Activated CD8-positive, alpha-beta T cell treated with anti-CD3 and anti-CD28 coated beads, Interleukin-2, amount 10 ng/mL, durations not matched to agents 7 days and 5 days (primary cell): Measurements from ENCODE around the gene CES3. TPM values are rescaled to one million over a fixed set of nuclear protein-coding genes. Genes with fewer than 3 reads are reported as not detected.
"Not testable (repeated sequence)": the region's sequence is repeated elsewhere in the genome, so short reads cannot be mapped to it uniquely, and the experiment has no call there.

Experiments
- ATAC-seq: fragments of 150-1000 bp; cut with Tn5 transposase; one replicate; pipeline ENCODE4 v1.10.0; 2021; ENCODE audit warnings: moderate library complexity
- CTCF ChIA-PET: fragments of 350-600 bp; sonication (Branson Sonifier 250); formaldehyde crosslinking; loops from one replicate; lab custom pipeline; 2021; ENCODE audit warnings: antibody characterized with exemption; lab: Charles Lee
- POLR2A ChIA-PET: fragments of 350-600 bp; sonication (Branson Sonifier 250); formaldehyde crosslinking; loops from one replicate; lab custom pipeline; 2021; ENCODE audit warnings: antibody characterized with exemption; lab: Charles Lee
- DNase-seq: peaks from one replicate; pipeline ENCODE4 v3.0.0-alpha.2; 2020
- H3K27ac Mint-ChIP-seq: one replicate; pipeline ENCODE4 v1.8.0; 2021; ENCODE audit warnings: mild to moderate bottlenecking, mixed read lengths
- H3K27me3 Mint-ChIP-seq: one replicate; pipeline ENCODE4 v1.8.0; 2021; ENCODE audit warnings: low read depth, mixed read lengths
- H3K36me3 Mint-ChIP-seq: one replicate; pipeline ENCODE4 v1.8.0; 2021; ENCODE audit warnings: low read depth, mixed read lengths
- H3K4me1 Mint-ChIP-seq: one replicate; pipeline ENCODE4 v1.8.0; 2021; ENCODE audit warnings: low read depth, mixed read lengths
- H3K4me3 Mint-ChIP-seq: one replicate; pipeline ENCODE4 v1.8.0; 2021; ENCODE audit warnings: mild to moderate bottlenecking, mixed read lengths
- H3K9me3 Mint-ChIP-seq: one replicate; pipeline ENCODE4 v1.8.0; 2022; ENCODE audit warnings: mixed read lengths; ENCODE audit not compliant: insufficient read depth
- total RNA-seq, 2 experiments: library from RNA; stranded (reverse); gene quantifications; one replicate each; pipeline ENCODE4 v1.2.3, GENCODE V29; 2021

The CES3 gene
- total RNA-seq, 2 experiments from 2014 or later = 2.4 to 4.3 TPM

- H3K27ac Mint-ChIP-seq = peak within 1 kb of the TSS; percentile 60
- H3K36me3 Mint-ChIP-seq = peaks cover 13% of the 10 kb centered on the region
- CTCF ChIA-PET = interaction anchor here (1.2 kb wide), 1 partner anchor 167 kb away, joined by 4 read pairs; no protein-coding TSS in a partner anchor
- H3K4me1 Mint-ChIP-seq = peaks cover 55% of the 10 kb centered on the region
- POLR2A ChIA-PET = interaction anchor here (1.0 to 1.8 kb wide), 2 partner anchors 26 to 40 kb away, joined by 3 to 4 read pairs; partner anchors contain the start of gene CBFB
- H3K4me3 Mint-ChIP-seq = no peak within 1 kb of the TSS
- no peaks in the 10 kb centered on the region for H3K9me3 Mint-ChIP-seq
- no peak for ATAC-seq
- no peaks in the 10 kb centered on the region for H3K27me3 Mint-ChIP-seq
- no peak for DNase-seq
Measured at GRCh38 chr16:66988197-66988788, 27.2 kb downstream of the CES3 start, which contains the start of gene CES4A. Gene CES4A (plus strand): TSS chr16:66988589. CDS start chr16:66988773, 184 bp downstream.

- Mint-ChIP-seq H3K27ac (no peak overlapping the region), H3K36me3 (peaks cover 8% of the 10 kb centered on the region), H3K9me3 (no peaks in the 10 kb centered on the region), H3K27me3 (no peaks in the 10 kb centered on the region), H3K4me3 (no peak overlapping the region), H3K4me1 (peaks cover 25% of the 10 kb centered on the region)
- CTCF ChIA-PET = interaction anchor here (1.0 to 3.5 kb wide), 6 partner anchors 16 to 164 kb away, joined by 4 to 16 read pairs (median 7); partner anchors contain the start of genes CES3 and NAE1
- DNase-seq = no peak
- no peak for ATAC-seq
- POLR2A ChIA-PET = interaction anchor here (0.8 to 2.0 kb wide), 2 partner anchors 22 to 37 kb away, joined by 5 to 7 read pairs; no protein-coding TSS in a partner anchor
Measured at GRCh38 chr16:66991545-66992077, 30.5 kb downstream of the CES3 start.

- H3K9me3 Mint-ChIP-seq, H3K4me3 Mint-ChIP-seq, H3K27ac Mint-ChIP-seq, DNase-seq, ATAC-seq, H3K27me3 Mint-ChIP-seq, H3K36me3 Mint-ChIP-seq, POLR2A ChIA-PET: not testable (repeated sequence)
- H3K4me1 Mint-ChIP-seq = peaks cover 13% of the 10 kb centered on the region
- CTCF ChIA-PET = interaction anchor here (1.0 to 3.4 kb wide), 3 partner anchors 10 to 32 kb away, joined by 3 to 13 read pairs (median 7); partner anchors contain the start of gene CES3
Measured at GRCh38 chr16:66993558-66993957, 32.5 kb downstream of the CES3 start.

- H3K27me3 Mint-ChIP-seq = no peaks in the 10 kb centered on the region
- ChIA-PET CTCF (interaction anchor here (1.0 kb wide), 1 partner anchor 22 kb away, joined by 3 read pairs; no protein-coding TSS in a partner anchor), POLR2A (no interaction called here)
Measured at GRCh38 chr16:66996324-66996982, 35.4 kb downstream of the CES3 start.

GRCh38 chr16:66996983-66997358, 35.9 kb downstream of the CES3 start:
- H3K4me3 Mint-ChIP-seq = no peak overlapping the region
- no peak overlapping the region for H3K27ac Mint-ChIP-seq

More at GRCh38 chr16:66996324-66996982, 35.4 kb downstream of the CES3 start:
- H3K9me3 Mint-ChIP-seq = no peaks in the 10 kb centered on the region
- no peak overlapping the region for H3K4me3 Mint-ChIP-seq
- no peak overlapping the region for H3K27ac Mint-ChIP-seq
- H3K4me1 Mint-ChIP-seq = peaks cover 28% of the 10 kb centered on the region
- DNase-seq (no peak), ATAC-seq (no peak)
- H3K36me3 Mint-ChIP-seq = no peaks in the 10 kb centered on the region

GRCh38 chr16:67000384-67001351, 39.6 kb downstream of the CES3 start:
- ATAC-seq = peak; percentile 70
- Mint-ChIP-seq H3K27me3 (no peaks in the 10 kb centered on the region), H3K36me3 (peaks cover 15% of the 10 kb centered on the region), H3K27ac (peak overlapping the region; percentile 74), H3K4me3 (peak overlapping the region; percentile 71), H3K9me3 (no peaks in the 10 kb centered on the region), H3K4me1 (peaks cover 37% of the 10 kb centered on the region)
- ChIA-PET POLR2A (interaction anchor here (0.5 to 4.1 kb wide), 3 partner anchors 13 to 239 kb away, joined by 3 to 15 read pairs (median 3); no protein-coding TSS in a partner anchor), CTCF (interaction anchor here (2.7 kb wide), 1 partner anchor 17 kb away, joined by 14 read pairs; no protein-coding TSS in a partner anchor)
- DNase-seq = peak; percentile 72

More at GRCh38 chr16:66996983-66997358, 35.9 kb downstream of the CES3 start:
- ATAC-seq = no peak
- peaks cover 2% of the 10 kb centered on the region for H3K36me3 Mint-ChIP-seq
- no peak for DNase-seq
- H3K4me1 Mint-ChIP-seq = peaks cover 30% of the 10 kb centered on the region
- ChIA-PET CTCF (interaction anchor here (1.0 kb wide), 1 partner anchor 21 kb away, joined by 3 read pairs; no protein-coding TSS in a partner anchor), POLR2A (interaction anchor here (4.1 kb wide), 1 partner anchor 17 kb away, joined by 15 read pairs; no protein-coding TSS in a partner anchor)
- H3K27me3 Mint-ChIP-seq = no peaks in the 10 kb centered on the region
- no peaks in the 10 kb centered on the region for H3K9me3 Mint-ChIP-seq

GRCh38 chr16:67001726-67002125, 40.7 kb downstream of the CES3 start:
- Mint-ChIP-seq H3K27ac (no peak overlapping the region), H3K36me3 (peaks cover 20% of the 10 kb centered on the region), H3K4me1 (peaks cover 37% of the 10 kb centered on the region), H3K4me3 (peak overlapping the region; percentile 44), H3K27me3 (no peaks in the 10 kb centered on the region), H3K9me3 (no peaks in the 10 kb centered on the region)
- DNase-seq (no peak), ATAC-seq (no peak)
- POLR2A ChIA-PET = interaction anchor here (2.0 kb wide), 1 partner anchor 12 kb away, joined by 8 read pairs; no protein-coding TSS in a partner anchor
- CTCF ChIA-PET = no interaction called here

- no peaks in the 10 kb centered on the region for H3K9me3 Mint-ChIP-seq
- H3K4me1 Mint-ChIP-seq = peaks cover 33% of the 10 kb centered on the region
- CTCF ChIA-PET = interaction anchor here (1.0 to 2.0 kb wide), 4 partner anchors 11 to 148 kb away, joined by 3 to 13 read pairs (median 4); no protein-coding TSS in a partner anchor
- H3K36me3 Mint-ChIP-seq = peaks cover 34% of the 10 kb centered on the region
- H3K27me3 Mint-ChIP-seq = no peaks in the 10 kb centered on the region
- DNase-seq = no peak
- ATAC-seq = no peak
- H3K27ac Mint-ChIP-seq = no peak overlapping the region
- POLR2A ChIA-PET = interaction anchor here (1.1 kb wide), 1 partner anchor 152 kb away, joined by 4 read pairs; no protein-coding TSS in a partner anchor
- no peak overlapping the region for H3K4me3 Mint-ChIP-seq
Measured at GRCh38 chr16:67006930-67007658, 46.0 kb downstream of the CES3 start.

GRCh38 chr16:67009158-67009557, 48.1 kb downstream of the CES3 start:
- ATAC-seq = no peak
- Mint-ChIP-seq H3K27me3 (no peaks in the 10 kb centered on the region), H3K27ac (peak overlapping the region; percentile 26), H3K9me3 (no peaks in the 10 kb centered on the region), H3K4me1 (peaks cover 37% of the 10 kb centered on the region), H3K36me3 (peaks cover 27% of the 10 kb centered on the region), H3K4me3 (no peak overlapping the region)
- ChIA-PET POLR2A (no interaction called here), CTCF (interaction anchor here (1.2 kb wide), 1 partner anchor 9 kb away, joined by 6 read pairs; no protein-coding TSS in a partner anchor)
- DNase-seq = no peak

- DNase-seq (no peak), ATAC-seq (no peak)
- H3K4me3 Mint-ChIP-seq = peak overlapping the region; percentile 8
- no peaks in the 10 kb centered on the region for H3K9me3 Mint-ChIP-seq
- H3K27me3 Mint-ChIP-seq = no peaks in the 10 kb centered on the region
- no peak overlapping the region for H3K27ac Mint-ChIP-seq
- ChIA-PET CTCF (interaction anchor here (0.6 to 4.8 kb wide), 5 partner anchors 13 to 144 kb away, joined by 4 to 34 read pairs (median 25); partner anchors contain the start of gene CES3), POLR2A (no interaction called here)
- peaks cover 23% of the 10 kb centered on the region for H3K36me3 Mint-ChIP-seq
- peaks cover 56% of the 10 kb centered on the region for H3K4me1 Mint-ChIP-seq
Measured at GRCh38 chr16:67011274-67011673, 50.2 kb downstream of the CES3 start.
